ENCODE results near the gene SUSD5.

DNA sequence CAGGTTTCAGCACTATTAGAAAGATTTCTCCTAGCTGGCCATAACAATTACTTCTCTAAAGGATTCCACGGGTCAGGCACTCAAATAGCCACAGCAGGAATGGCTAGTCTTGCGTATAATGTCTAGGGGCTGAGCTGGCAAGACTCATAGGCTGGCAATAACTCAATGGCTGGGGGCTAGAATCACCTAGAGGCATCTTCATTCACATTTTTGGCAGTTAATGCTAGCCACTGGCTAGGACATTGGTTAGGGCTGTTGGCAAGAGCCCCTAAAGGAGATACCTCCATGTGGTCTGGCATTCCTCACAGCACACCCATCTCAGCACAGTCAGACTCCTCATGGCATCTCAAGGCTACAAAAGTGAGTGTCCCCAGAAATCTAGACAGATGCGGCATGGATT lies 6.2 kb downstream of the SUSD5 start:
- TF ChIP-seq, protein P1, sequence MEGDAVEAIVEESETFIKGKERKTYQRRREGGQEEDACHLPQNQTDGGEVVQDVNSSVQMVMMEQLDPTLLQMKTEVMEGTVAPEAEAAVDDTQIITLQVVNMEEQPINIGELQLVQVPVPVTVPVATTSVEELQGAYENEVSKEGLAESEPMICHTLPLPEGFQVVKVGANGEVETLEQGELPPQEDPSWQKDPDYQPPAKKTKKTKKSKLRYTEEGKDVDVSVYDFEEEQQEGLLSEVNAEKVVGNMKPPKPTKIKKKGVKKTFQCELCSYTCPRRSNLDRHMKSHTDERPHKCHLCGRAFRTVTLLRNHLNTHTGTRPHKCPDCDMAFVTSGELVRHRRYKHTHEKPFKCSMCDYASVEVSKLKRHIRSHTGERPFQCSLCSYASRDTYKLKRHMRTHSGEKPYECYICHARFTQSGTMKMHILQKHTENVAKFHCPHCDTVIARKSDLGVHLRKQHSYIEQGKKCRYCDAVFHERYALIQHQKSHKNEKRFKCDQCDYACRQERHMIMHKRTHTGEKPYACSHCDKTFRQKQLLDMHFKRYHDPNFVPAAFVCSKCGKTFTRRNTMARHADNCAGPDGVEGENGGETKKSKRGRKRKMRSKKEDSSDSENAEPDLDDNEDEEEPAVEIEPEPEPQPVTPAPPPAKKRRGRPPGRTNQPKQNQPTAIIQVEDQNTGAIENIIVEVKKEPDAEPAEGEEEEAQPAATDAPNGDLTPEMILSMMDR (IDR thresholded peaks at IDR 0.05), result no peak
- no peak for TF ChIP-seq EZH2phosphoT487 (IDR thresholded peaks at IDR 0.05)

Measured in neural progenitor cell (in vitro differentiated cells).